CD14-positive monocyte (primary cell): ENCODE results near the gene CTNNA2. TPM values are rescaled to one million over a fixed set of nuclear protein-coding genes. Genes with fewer than 3 reads are reported as not detected.

ENCODE experiments used
- DNase-seq, 3 donors: peaks; one replicate each; pipeline ENCODE4 v3.0.0-alpha.2; 2011 to 2022
- H2AFZ ChIP-seq: 2 replicates; pipeline ENCODE4 v1.6.0; 2012; ENCODE audit warnings: mild to moderate bottlenecking, low read depth, low read length, inconsistent platforms; ENCODE audit not compliant: insufficient read depth, poor library complexity, severe bottlenecking
- H3K27ac ChIP-seq, 2 donors: 1 replicate in 1 of 2; 2 replicates in 1 of 2; pipeline ENCODE4 v1.5.1; 2012 to 2013; ENCODE audit warnings: low read length in 2 of 2, control low read depth in 1 of 2, inconsistent platforms in 1 of 2, low read depth in 1 of 2, mild to moderate bottlenecking in 1 of 2
- H3K27me3 ChIP-seq, 2 donors: one replicate each; pipeline versions ENCODE4 v1.6.0 to v1.6.1; 2011 to 2013; ENCODE audit warnings: low read length in 2 of 2; ENCODE audit not compliant: control insufficient read depth in 2 of 2, insufficient read depth in 2 of 2
- H3K36me3 ChIP-seq, 2 donors: replicated peaks in 1 of 2; 1 replicate in 1 of 2; 2 replicates in 1 of 2; pipeline versions ENCODE4 v1.5.1 to v1.6.1; 2012 to 2013; ENCODE audit warnings: low read length in 2 of 2, control low read depth in 1 of 2, inconsistent platforms in 1 of 2, mild to moderate bottlenecking in 1 of 2; ENCODE audit not compliant: insufficient read depth in 2 of 2, control insufficient read depth in 1 of 2
- H3K4me1 ChIP-seq, 2 donors: 1 replicate in 1 of 2; 2 replicates in 1 of 2; pipeline versions ENCODE4 v1.5.1 to v1.6.1; 2012 to 2013; ENCODE audit warnings: low read length in 2 of 2, control low read depth in 1 of 2, inconsistent platforms in 1 of 2, mild to moderate bottlenecking in 1 of 2, moderate library complexity in 1 of 2; ENCODE audit not compliant: insufficient read depth in 2 of 2, control insufficient read depth in 1 of 2
- H3K4me2 ChIP-seq: replicated peaks from 2 replicates; pipeline ENCODE3; 2012; ENCODE audit warnings: low read length, moderate library complexity, mild to moderate bottlenecking; ENCODE audit not compliant: poor library complexity, severe bottlenecking; ENCODE audit errors: extremely low read depth
- H3K4me3 ChIP-seq, 3 experiments: fragments of 200-600 bp in 1 of 3; sonication (generic) in 1 of 3; replicated peaks in 1 of 3; 1 replicate in 2 of 3; 2 replicates in 1 of 3; pipeline ENCODE4 v1.5.1; 2011 to 2013; ENCODE audit warnings: low read length in 3 of 3, mild to moderate bottlenecking in 3 of 3, control low read depth in 2 of 3, low read depth in 2 of 3, inconsistent platforms in 1 of 3, moderate library complexity in 1 of 3
- H3K79me2 ChIP-seq: 2 replicates; pipeline ENCODE4 v1.6.0; 2012; ENCODE audit warnings: mild to moderate bottlenecking, control low read depth, inconsistent platforms, low read length, moderate library complexity; ENCODE audit not compliant: insufficient read depth
- H3K9ac ChIP-seq: 2 replicates; pipeline ENCODE4 v1.6.0; 2017; ENCODE audit warnings: low read length, mild to moderate bottlenecking; ENCODE audit not compliant: insufficient read depth, poor library complexity, severe bottlenecking
- H3K9me3 ChIP-seq, 2 donors: replicated peaks in 1 of 2; 1 replicate in 1 of 2; 2 replicates in 1 of 2; pipeline versions ENCODE4 v1.5.1 to v1.6.1; 2012 to 2013; ENCODE audit warnings: low read length in 2 of 2, control low read depth in 1 of 2; ENCODE audit not compliant: control insufficient read depth in 1 of 2, insufficient read depth in 1 of 2
- H4K20me1 ChIP-seq: 2 replicates; pipeline ENCODE4 v1.6.0; 2012; ENCODE audit warnings: mild to moderate bottlenecking, low read length, control low read depth, moderate library complexity; ENCODE audit not compliant: insufficient read depth
- H3K27ac Mint-ChIP-seq, 7 donors: one replicate each; pipeline ENCODE4 v1.8.0; 2020; ENCODE audit warnings: mild to moderate bottlenecking in 7 of 7, mixed read lengths in 7 of 7, moderate library complexity in 6 of 7, inconsistent platforms in 2 of 7
- H3K27me3 Mint-ChIP-seq, 3 donors: one replicate each; pipeline ENCODE4 v1.8.0; 2021 to 2022; ENCODE audit warnings: low read depth in 3 of 3, mild to moderate bottlenecking in 3 of 3, mixed read lengths in 3 of 3, moderate library complexity in 3 of 3, inconsistent platforms in 1 of 3
- H3K36me3 Mint-ChIP-seq, 2 donors: one replicate each; pipeline ENCODE4 v1.8.0; 2020; ENCODE audit warnings: mixed read lengths in 2 of 2, inconsistent platforms in 1 of 2, mild to moderate bottlenecking in 1 of 2
- H3K4me1 Mint-ChIP-seq: one replicate; pipeline ENCODE4 v1.8.0; 2020; ENCODE audit warnings: mild to moderate bottlenecking, mixed read lengths
- H3K4me3 Mint-ChIP-seq, 2 donors: one replicate each; pipeline ENCODE4 v1.8.0; 2020; ENCODE audit warnings: mild to moderate bottlenecking in 2 of 2, mixed read lengths in 2 of 2, moderate library complexity in 1 of 2
- H3K9me3 Mint-ChIP-seq, 7 donors: one replicate each; pipeline ENCODE4 v1.8.0; 2020 to 2022; ENCODE audit warnings: mixed read lengths in 7 of 7, mild to moderate bottlenecking in 6 of 7, moderate library complexity in 6 of 7, inconsistent platforms in 2 of 7
- WGBS: methylation state at CpG from one replicate; pipeline ENCODE4 v1.1.5; 2013; ENCODE audit warnings: missing lambda C conversion rate; ENCODE audit not compliant: insufficient coverage; 5-methylcytosine and 5-hydroxymethylcytosine counted together
- intact Hi-C, 2 donors: fragments of 100-400 bp; cut with micrococcal nuclease; formaldehyde crosslinking; loops; one replicate each; pipeline versions ENCODE4 v1.15.0 to v1.15.1; 2023
- polyA plus RNA-seq, 3 donors: library from polyadenylated mRNA; depleted of rRNA in 1 of 3; unstranded in 2 of 3; stranded (reverse) in 1 of 3; fragments of 300-500 nt in 2 of 3; fragments of >200 nt in 1 of 3; fragmentation: Illumina TruSeq in 2 of 3; gene quantifications; 1 replicate in 2 of 3; 2 replicates in 1 of 3; pipeline ENCODE4 v1.2.3, GENCODE V29; 2012 to 2021
- TF ChIP-seq, protein P1 (sequence below): fragments of 200-600 bp; IDR thresholded peaks from one replicate; pipeline ENCODE4 v1.8.0; 2022; ENCODE audit warnings: antibody characterized with exemption, mild to moderate bottlenecking

CTNNA2 gene
- polyA plus RNA-seq, 3 donors: not detected

DNA sequence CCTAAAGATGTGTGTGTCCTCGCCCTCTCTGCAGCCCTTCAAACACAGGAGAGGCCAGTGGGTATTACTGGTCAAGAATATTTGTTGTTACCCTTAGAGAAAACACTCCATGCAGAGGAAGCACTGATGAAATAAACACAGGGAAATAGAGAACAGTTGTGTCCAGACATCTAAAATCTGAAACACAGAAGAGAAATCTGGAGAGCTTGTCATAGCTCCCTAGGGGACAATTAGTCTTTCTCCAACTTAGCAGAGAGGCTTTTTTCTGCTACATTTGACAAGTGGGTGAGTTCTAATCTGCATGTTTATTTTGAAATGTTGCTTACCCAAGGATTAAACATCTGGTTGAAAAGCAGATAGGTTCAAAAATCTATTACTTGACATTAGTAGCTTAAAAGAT, 190.1 kb downstream of the CTNNA2 start:
- H3K4me1 Mint-ChIP-seq: no peaks in the 10 kb centered on the region
- peaks cover 0 to 11% (median 2%) of the 10 kb centered on the region in 7 donors for H3K9me3 Mint-ChIP-seq
- Histone ChIP-seq H3K79me2 (no peaks in the 10 kb centered on the region), H3K4me1 (no peaks in the 10 kb centered on the region), H3K27me3 (no peaks in the 10 kb centered on the region), H3K4me3 (no peak overlapping the region), H3K9me3 (no peaks in the 10 kb centered on the region), H4K20me1 (no peaks in the 10 kb centered on the region), H3K4me2 (no peak overlapping the region), H2AFZ (no peak overlapping the region), H3K9ac (no peak overlapping the region), H3K27ac (no peak overlapping the region), H3K36me3 (no peaks in the 10 kb centered on the region)
- no peak overlapping the region for H3K4me3 Mint-ChIP-seq
- TF ChIP-seq, protein P1, sequence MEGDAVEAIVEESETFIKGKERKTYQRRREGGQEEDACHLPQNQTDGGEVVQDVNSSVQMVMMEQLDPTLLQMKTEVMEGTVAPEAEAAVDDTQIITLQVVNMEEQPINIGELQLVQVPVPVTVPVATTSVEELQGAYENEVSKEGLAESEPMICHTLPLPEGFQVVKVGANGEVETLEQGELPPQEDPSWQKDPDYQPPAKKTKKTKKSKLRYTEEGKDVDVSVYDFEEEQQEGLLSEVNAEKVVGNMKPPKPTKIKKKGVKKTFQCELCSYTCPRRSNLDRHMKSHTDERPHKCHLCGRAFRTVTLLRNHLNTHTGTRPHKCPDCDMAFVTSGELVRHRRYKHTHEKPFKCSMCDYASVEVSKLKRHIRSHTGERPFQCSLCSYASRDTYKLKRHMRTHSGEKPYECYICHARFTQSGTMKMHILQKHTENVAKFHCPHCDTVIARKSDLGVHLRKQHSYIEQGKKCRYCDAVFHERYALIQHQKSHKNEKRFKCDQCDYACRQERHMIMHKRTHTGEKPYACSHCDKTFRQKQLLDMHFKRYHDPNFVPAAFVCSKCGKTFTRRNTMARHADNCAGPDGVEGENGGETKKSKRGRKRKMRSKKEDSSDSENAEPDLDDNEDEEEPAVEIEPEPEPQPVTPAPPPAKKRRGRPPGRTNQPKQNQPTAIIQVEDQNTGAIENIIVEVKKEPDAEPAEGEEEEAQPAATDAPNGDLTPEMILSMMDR: no peak
- peaks cover 0 to 2% (median 0%) of the 10 kb centered on the region in 3 donors for H3K27me3 Mint-ChIP-seq
- H3K27ac Mint-ChIP-seq: no peak overlapping the region
- WGBS: no CpG with 5 or more reads among the region's 1 CpG
- intact Hi-C loops: no loop called here
- no peak for DNase-seq
- no peaks in the 10 kb centered on the region for H3K36me3 Mint-ChIP-seq

GRCh38 chr2:79711098-79711497, 198.2 kb downstream of the CTNNA2 start:
- H3K9me3 Mint-ChIP-seq: peaks cover 0 to 2% (median 0%) of the 10 kb centered on the region in 7 donors
- H3K36me3 Mint-ChIP-seq: no peaks in the 10 kb centered on the region
- no peak overlapping the region for H3K4me3 ChIP-seq
- H4K20me1 ChIP-seq: no peaks in the 10 kb centered on the region
- H3K4me3 Mint-ChIP-seq: no peak overlapping the region
- DNase-seq: no peak
- H3K27ac ChIP-seq: no peak overlapping the region
- H2AFZ ChIP-seq: no peak overlapping the region
- no peaks in the 10 kb centered on the region for H3K27me3 Mint-ChIP-seq
- no peak overlapping the region for H3K9ac ChIP-seq
- H3K36me3 ChIP-seq: no peaks in the 10 kb centered on the region
- no peak overlapping the region for H3K27ac Mint-ChIP-seq
- intact Hi-C loops: no loop called here
- H3K79me2 ChIP-seq: no peaks in the 10 kb centered on the region
- H3K4me1 Mint-ChIP-seq: no peaks in the 10 kb centered on the region
- peaks cover 0 to 3% of the 10 kb centered on the region in 2 donors for H3K9me3 ChIP-seq
- H3K4me1 ChIP-seq: no peaks in the 10 kb centered on the region
- no peaks in the 10 kb centered on the region for H3K27me3 ChIP-seq
- no peak overlapping the region for H3K4me2 ChIP-seq
- TF ChIP-seq, protein P1: no peak
